ENCODE results near the gene TSC22D2. TPM values are rescaled to one million over a fixed set of nuclear protein-coding genes. Genes with fewer than 3 reads are reported as not detected.

Gene TSC22D2
- total and polyA plus RNA-seq, 2 donors (not counting 3 experiments of a cell fraction or from before 2014, with no cell fraction given): 7.6 to 43.9 TPM

- Histone ChIP-seq H3K4me2 (ENCODE audit: insufficient read depth, low read length) (no peak overlapping the region), H3K27me3 (ENCODE audit: control insufficient read depth in 2 of 2, insufficient read depth in 2 of 2, low read length in 2 of 2) (no peaks in the 10 kb centered on the region), H3K4me1 (ENCODE audit: control insufficient read depth, extremely low read depth, insufficient read depth, low read length) (no peaks in the 10 kb centered on the region), H3K9me3 (replicated peaks; ENCODE audit: control insufficient read depth, insufficient read depth, low read length) (no peaks in the 10 kb centered on the region), H3K9ac (replicated peaks; ENCODE audit: extremely low read depth, insufficient read depth, low read length) (no peak overlapping the region), H2AFZ (ENCODE audit: low read depth, low read length) (no peak overlapping the region), H3K79me2 (ENCODE audit: control insufficient read depth, insufficient read depth, low read length) (no peaks in the 10 kb centered on the region), H3K36me3 (ENCODE audit: control insufficient read depth in 2 of 2, extremely low read depth in 1 of 2, insufficient read depth in 2 of 2, low read length in 2 of 2) (no peaks in the 10 kb centered on the region), H4K20me1 (replicated peaks; ENCODE audit: control insufficient read depth, extremely low read depth, insufficient read depth, low read length) (no peaks in the 10 kb centered on the region), H3K9me1 (replicated peaks; ENCODE audit: control insufficient read depth, extremely low read depth, insufficient read depth, low read length) (no peaks in the 10 kb centered on the region), H3K27ac (ENCODE audit: insufficient read depth, low read depth, low read length) (no peak overlapping the region), H3K4me3 (replicated peaks in 1 of 3; ENCODE audit: insufficient read depth in 1 of 3, low read depth in 1 of 3, low read length in 3 of 3) (no peak overlapping the region)
- TF ChIP-seq POLR2A (IDR thresholded peaks at IDR 0.05; ENCODE audit: low read depth, low read length): no peak
- TF ChIP-seq MAX (IDR thresholded peaks at IDR 0.05; ENCODE audit: insufficient read depth, insufficient read length): no peak
- no peak for TF ChIP-seq EZH2 (IDR thresholded peaks at IDR 0.05; ENCODE audit: borderline replicate concordance, low read depth, low read length, severe bottlenecking)
- no peak for TF ChIP-seq FOS (IDR thresholded peaks at IDR 0.05; ENCODE audit: borderline replicate concordance, insufficient read depth, low read length)
- TF ChIP-seq JUN (IDR thresholded peaks at IDR 0.05; ENCODE audit: borderline replicate concordance, insufficient read depth, insufficient read length, low read depth): no peak
- TF ChIP-seq POLR2AphosphoS5 (IDR thresholded peaks at IDR 0.05; ENCODE audit: insufficient read depth, low read depth, low read length): no peak
- TF ChIP-seq CTCF (IDR thresholded peaks at IDR 0.05; ENCODE audit: extremely low read depth in 1 of 2, insufficient read depth in 1 of 2, low read depth in 1 of 2, low read length in 2 of 2): no peak
- no peak for TF ChIP-seq MYC (IDR thresholded peaks at IDR 0.05; ENCODE audit: low read depth, low read length)
- no peak for TF ChIP-seq GATA2 (IDR thresholded peaks at IDR 0.05; ENCODE audit: insufficient read depth, insufficient read length, low read depth, low read length)
- DNase-seq (ENCODE audit: low read depth, low spot score) (no peak), FAIRE-seq (no peak)
- ChIA-PET POLR2A (interaction anchor here (1.1 kb wide), 1 partner anchor 13 kb away, joined by 3 read pairs; no protein-coding TSS in a partner anchor), CTCF (interaction anchor here (1.0 to 1.6 kb wide), 6 partner anchors 9 to 203 kb away, joined by 3 to 5 read pairs (median 4); no protein-coding TSS in a partner anchor)
- dilution Hi-C loops (cut with MboI; ENCODE audit: extremely low pct_ligation_motif_present, low sequenced_read_pairs) (no loop called here), intact Hi-C loops (cut with micrococcal nuclease) (no loop called here)
- no TSS peak for BruUV-seq (replicated peaks)
Measured at GRCh38 chr3:150488867-150489266, 80.8 kb downstream of the TSC22D2 start.

Measured in endothelial cell of umbilical vein (primary cell).